Ishikawa (cell line): ENCODE data around the gene GLUL.

Experiments
- EP300 ChIP-seq: IDR thresholded peaks from 2 replicates; pipeline ENCODE4 v1.6.1; 2012; ENCODE audit warnings: borderline replicate concordance
- TF ChIP-seq, protein P1 (sequence below): IDR thresholded peaks from 2 replicates; pipeline ENCODE4 v1.6.1; 2012; ENCODE audit warnings: low read depth, mild to moderate bottlenecking
- TF ChIP-seq, protein P2 (sequence below): IDR thresholded peaks from 2 replicates; pipeline ENCODE4 v1.6.1; 2012

DNA sequence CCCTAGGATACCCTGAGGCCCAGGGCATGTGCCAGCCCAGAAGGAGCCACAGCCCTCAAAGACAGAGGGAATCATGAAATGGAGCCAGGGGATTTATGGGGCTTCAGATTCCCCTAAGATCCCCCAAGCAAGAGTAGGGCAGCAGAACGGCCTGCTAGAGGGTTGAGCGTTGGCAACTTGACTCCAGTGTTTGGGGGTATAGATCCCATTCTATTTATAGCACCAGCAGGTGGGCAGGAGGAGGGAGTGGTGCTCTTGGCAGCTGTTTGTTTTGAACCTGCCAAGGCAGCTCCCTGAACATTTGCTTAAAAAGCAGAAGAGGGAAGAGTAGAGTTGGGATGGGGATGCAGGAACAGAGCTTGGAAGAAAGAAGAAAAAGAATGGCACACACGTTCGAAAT, 33.7 kb downstream of the GLUL start:
- TF ChIP-seq, protein P1, sequence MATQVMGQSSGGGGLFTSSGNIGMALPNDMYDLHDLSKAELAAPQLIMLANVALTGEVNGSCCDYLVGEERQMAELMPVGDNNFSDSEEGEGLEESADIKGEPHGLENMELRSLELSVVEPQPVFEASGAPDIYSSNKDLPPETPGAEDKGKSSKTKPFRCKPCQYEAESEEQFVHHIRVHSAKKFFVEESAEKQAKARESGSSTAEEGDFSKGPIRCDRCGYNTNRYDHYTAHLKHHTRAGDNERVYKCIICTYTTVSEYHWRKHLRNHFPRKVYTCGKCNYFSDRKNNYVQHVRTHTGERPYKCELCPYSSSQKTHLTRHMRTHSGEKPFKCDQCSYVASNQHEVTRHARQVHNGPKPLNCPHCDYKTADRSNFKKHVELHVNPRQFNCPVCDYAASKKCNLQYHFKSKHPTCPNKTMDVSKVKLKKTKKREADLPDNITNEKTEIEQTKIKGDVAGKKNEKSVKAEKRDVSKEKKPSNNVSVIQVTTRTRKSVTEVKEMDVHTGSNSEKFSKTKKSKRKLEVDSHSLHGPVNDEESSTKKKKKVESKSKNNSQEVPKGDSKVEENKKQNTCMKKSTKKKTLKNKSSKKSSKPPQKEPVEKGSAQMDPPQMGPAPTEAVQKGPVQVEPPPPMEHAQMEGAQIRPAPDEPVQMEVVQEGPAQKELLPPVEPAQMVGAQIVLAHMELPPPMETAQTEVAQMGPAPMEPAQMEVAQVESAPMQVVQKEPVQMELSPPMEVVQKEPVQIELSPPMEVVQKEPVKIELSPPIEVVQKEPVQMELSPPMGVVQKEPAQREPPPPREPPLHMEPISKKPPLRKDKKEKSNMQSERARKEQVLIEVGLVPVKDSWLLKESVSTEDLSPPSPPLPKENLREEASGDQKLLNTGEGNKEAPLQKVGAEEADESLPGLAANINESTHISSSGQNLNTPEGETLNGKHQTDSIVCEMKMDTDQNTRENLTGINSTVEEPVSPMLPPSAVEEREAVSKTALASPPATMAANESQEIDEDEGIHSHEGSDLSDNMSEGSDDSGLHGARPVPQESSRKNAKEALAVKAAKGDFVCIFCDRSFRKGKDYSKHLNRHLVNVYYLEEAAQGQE: no peak
- no peak for TF ChIP-seq EP300
- TF ChIP-seq, protein P2, sequence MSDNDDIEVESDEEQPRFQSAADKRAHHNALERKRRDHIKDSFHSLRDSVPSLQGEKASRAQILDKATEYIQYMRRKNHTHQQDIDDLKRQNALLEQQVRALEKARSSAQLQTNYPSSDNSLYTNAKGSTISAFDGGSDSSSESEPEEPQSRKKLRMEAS: no peak
